Measurements from ENCODE around the gene LRRC46. TPM values are rescaled to one million over a fixed set of nuclear protein-coding genes. Genes with fewer than 3 reads are reported as not detected.

Gene LRRC46
- total and polyA plus RNA-seq, 10 donors, result 0.42 to 1.4 (median 1.1) TPM

GRCh38 chr17:47812146-47812920 is 19.1 kb upstream of the LRRC46 start:
- Histone ChIP-seq H3K9me3 (no peaks in the 10 kb centered on the region), H3K36me3 (peaks cover 2 to 100% (median 93%) of the 10 kb centered on the region in 6 donors), H3K4me1 (peaks cover 0 to 5% (median 0%) of the 10 kb centered on the region in 6 donors), H3K27me3 (replicated peaks in 1 of 7) (no peaks in the 10 kb centered on the region), H3K27ac (no peak overlapping the region), H3K4me3 (no peak overlapping the region)
- TF ChIP-seq CTCF (IDR thresholded peaks at IDR 0.05 in 8 of 11, conservative IDR thresholded peaks at IDR 0.05 in 3 of 11), result no peak
- intact Hi-C loops (cut with DNase I; ENCODE audit: low total_unique reads), result no loop called here
- DNase-seq, result no peak
- 84 to 89% (median 88%) methylated on average over 18 of the region's 18 CpGs for WGBS, 5 donors

GRCh38 chr17:47813077-47813476 is 18.4 kb upstream of the LRRC46 start:
- Histone ChIP-seq H3K27me3 (replicated peaks in 1 of 7) (no peaks in the 10 kb centered on the region), H3K9me3 (no peaks in the 10 kb centered on the region), H3K4me1 (peaks cover 0 to 5% (median 0%) of the 10 kb centered on the region in 6 donors), H3K36me3 (peaks cover 2 to 100% (median 92%) of the 10 kb centered on the region in 6 donors), H3K27ac (no peak overlapping the region), H3K4me3 (no peak overlapping the region)
- WGBS, 5 donors, result 92 to 96% (median 94%) methylated on average over 14 of the region's 14 CpGs
- no peak for DNase-seq
- TF ChIP-seq CTCF (IDR thresholded peaks at IDR 0.05 in 8 of 11, conservative IDR thresholded peaks at IDR 0.05 in 3 of 11) (no peak), POLR2AphosphoS5 (IDR thresholded peaks at IDR 0.05) (no peak), POLR2A (IDR thresholded peaks at IDR 0.05) (no peak)
- intact Hi-C loops (cut with DNase I; ENCODE audit: low total_unique reads), result no loop called here

GRCh38 chr17:47813512-47814031 is 17.9 kb upstream of the LRRC46 start:
- H3K36me3 ChIP-seq, result peaks cover 2 to 100% (median 92%) of the 10 kb centered on the region in 6 donors
- H3K27me3 ChIP-seq (replicated peaks in 1 of 7), result no peaks in the 10 kb centered on the region
- 93 to 97% (median 94%) methylated on average over 12 to 22 of the region's 22 CpGs for WGBS, 5 donors
- intact Hi-C loops (cut with DNase I; ENCODE audit: low total_unique reads), result no loop called here
- TF ChIP-seq CTCF (IDR thresholded peaks at IDR 0.05 in 8 of 11, conservative IDR thresholded peaks at IDR 0.05 in 3 of 11) (no peak), POLR2AphosphoS5 (IDR thresholded peaks at IDR 0.05) (peak in 1 of 3 donors; percentile 18), POLR2A (IDR thresholded peaks at IDR 0.05) (no peak)
- H3K4me3 ChIP-seq, result no peak overlapping the region
- peaks cover 0 to 5% (median 0%) of the 10 kb centered on the region in 6 donors for H3K4me1 ChIP-seq
- no peaks in the 10 kb centered on the region for H3K9me3 ChIP-seq
- no peak for DNase-seq
- no peak overlapping the region for H3K27ac ChIP-seq

- Histone ChIP-seq H3K27ac (no peak overlapping the region), H3K9me3 (no peaks in the 10 kb centered on the region), H3K4me1 (peaks cover 2 to 14% (median 7%) of the 10 kb centered on the region in 6 donors), H3K4me3 (no peak overlapping the region), H3K27me3 (replicated peaks in 1 of 7) (no peaks in the 10 kb centered on the region), H3K36me3 (peaks cover 2 to 99% (median 85%) of the 10 kb centered on the region in 6 donors)
- intact Hi-C loops (cut with DNase I; ENCODE audit: low total_unique reads), result no loop called here
- TF ChIP-seq CTCF (IDR thresholded peaks at IDR 0.05 in 8 of 11, conservative IDR thresholded peaks at IDR 0.05 in 3 of 11), result no peak
- no peak for TF ChIP-seq POLR2AphosphoS5 (IDR thresholded peaks at IDR 0.05)
- no peak for TF ChIP-seq POLR2A (IDR thresholded peaks at IDR 0.05)
- 91 to 96% (median 94%) methylated on average over 21 of the region's 21 CpGs for WGBS, 5 donors
- DNase-seq, result no peak
Observed at GRCh38 chr17:47815106-47815918, 16.2 kb upstream of the LRRC46 start.

Data from spleen (tissue), 11 donors.